GM18517 (cell line): Measurements from ENCODE around the gene PLXNA1.

Source experiments
- ATAC-seq: cut with Tn5 transposase; IDR thresholded peaks from one replicate; pipeline ENCODE4 v1.9.1; 2021; ENCODE audit warnings: mild to moderate bottlenecking, moderate library complexity; ENCODE audit not compliant: unreplicated experiment

The PLXNA1 gene

GRCh38 chr3:126964950-126965349, 18.0 kb upstream of the PLXNA1 start:
- ATAC-seq: no peak

GRCh38 chr3:126965526-126966080, 17.3 kb upstream of the PLXNA1 start:
- ATAC-seq: no peak

DNA sequence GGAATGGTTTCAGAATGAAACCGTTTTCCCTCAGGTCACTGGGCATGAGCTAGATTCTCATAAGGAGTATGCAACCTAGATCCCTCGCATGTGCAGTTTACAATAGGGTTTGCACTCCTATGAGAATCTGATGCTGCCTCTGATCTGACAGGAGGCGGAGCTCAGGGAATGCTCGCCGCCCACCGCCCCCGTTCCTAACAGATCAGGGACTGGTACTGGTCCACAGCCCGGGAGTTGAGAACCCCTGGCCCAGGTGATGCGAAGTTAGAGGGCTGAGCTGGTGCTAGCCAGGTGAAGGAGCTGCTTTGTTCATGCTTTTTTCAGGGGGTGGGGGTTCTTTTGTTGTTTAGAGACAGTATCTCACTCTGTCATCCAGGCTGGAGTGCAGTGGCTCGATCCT, 15.5 kb upstream of the PLXNA1 start:
- ATAC-seq: no peak

DNA sequence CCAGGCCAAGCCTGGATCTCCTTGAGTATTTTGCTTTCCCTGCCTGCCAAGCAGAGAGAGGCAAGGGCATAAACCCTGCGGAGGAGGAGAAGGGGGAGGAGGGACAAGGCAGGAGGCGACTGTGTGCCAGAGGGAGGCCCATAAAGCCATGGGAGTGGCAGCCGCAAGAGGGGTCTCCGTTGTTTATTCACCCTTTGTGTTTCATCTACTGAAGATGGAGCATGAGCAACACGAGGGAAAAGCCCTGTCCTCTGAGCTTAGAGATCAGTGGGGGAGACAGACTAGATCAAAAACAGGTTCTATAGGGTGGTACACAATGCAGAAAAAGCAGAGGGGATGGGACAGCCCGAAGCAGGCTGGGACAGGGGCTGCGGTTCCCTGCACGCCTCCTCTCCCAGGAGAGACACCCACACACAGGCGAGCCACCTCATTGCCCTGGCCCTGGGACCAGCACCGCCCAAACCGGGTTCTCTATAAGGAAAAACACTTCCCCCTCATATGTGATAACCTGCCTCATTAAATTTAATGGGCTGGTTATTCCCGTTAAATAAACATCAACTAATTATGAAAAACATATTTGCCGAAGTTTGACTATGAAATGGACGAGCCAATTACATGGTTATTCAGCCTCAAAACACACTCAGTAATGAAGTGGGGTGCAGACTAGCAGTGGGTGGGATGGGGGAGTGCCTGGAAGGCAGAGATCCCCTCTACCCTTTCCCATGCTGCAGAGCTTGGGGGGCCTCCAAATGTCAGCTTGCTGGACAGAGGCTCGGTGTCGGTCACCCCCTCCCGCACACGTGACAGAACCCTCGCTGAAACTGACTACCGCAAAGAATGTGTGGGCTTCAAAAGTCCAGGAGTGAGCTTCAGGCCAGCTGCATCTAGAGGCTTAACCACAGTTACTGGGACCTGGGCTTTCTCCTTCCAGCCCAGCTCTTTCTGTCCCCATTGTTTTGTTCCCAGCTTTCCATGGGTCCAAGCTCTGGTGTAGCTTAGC, 14.2 kb upstream of the PLXNA1 start:
- no peak for ATAC-seq

GRCh38 chr3:126969586-126969985, 13.3 kb upstream of the PLXNA1 start:
- no peak for ATAC-seq

DNA sequence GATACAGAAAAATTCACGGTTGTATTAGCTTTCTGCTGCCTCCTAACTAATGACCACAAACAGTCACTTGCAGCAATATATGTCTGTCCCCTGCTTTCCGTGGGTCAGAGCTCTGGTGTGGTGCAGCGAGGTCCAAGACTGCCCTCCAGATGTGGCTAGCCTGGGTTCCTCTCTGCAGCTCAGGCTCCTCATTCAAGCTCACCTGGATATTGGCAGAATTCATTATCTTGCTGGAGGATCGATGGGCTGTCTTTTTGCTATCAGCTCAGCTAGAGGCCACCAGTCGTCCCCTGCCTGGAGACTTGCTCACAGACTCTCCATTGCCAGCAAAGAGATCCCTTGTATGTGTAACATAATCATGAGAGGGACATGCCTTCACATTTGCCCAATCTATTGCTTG, 12.8 kb upstream of the PLXNA1 start:
- ATAC-seq: no peak

- no peak for ATAC-seq
These were observed 12.0 kb upstream of the PLXNA1 start for GRCh38 chr3:126970921-126971320.

DNA sequence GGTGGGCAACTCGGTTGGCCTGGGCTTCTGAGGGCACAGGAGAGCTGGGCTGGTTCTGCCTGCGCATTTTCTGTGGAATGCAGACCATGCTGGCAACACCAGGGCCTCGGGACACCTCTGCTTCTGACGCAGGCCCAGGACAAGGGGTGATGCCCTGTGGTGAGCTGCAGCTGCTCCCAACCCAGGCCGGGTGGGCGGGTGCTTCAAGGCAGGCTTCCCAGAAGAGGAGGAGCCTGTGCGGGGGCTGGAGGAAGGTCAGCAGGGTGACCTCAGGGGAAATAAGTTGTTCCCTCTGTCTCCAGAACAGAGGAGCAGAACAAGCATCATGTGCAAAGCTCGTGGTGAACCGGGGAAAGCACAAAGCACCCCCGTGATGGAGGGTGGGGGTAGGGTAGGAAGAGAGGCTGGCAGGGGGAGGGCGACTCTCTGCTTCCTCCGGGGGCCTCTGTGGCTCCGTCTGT, 11.0 kb upstream of the PLXNA1 start:
- no peak for ATAC-seq

DNA sequence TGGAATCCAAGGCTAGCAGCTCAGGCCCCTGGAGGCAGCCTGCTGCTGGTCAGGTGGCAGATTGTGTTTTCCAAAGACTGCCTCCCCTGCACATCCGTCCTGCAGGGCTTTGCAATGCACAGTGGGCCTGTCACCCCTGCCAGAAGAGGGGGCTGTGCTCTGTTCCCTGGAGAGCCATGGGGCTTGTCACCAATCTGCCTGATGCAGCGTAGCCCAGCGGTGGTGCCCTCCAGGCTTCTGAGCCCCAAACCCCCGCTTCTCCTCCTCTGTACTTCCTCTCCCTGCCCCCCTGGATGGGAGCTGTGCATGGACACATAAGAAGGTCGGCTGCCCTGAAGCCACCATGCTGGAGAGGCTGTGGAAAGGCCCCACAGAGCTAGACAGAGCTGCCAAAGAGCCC, 10.0 kb upstream of the PLXNA1 start:
- ATAC-seq: no peak

DNA sequence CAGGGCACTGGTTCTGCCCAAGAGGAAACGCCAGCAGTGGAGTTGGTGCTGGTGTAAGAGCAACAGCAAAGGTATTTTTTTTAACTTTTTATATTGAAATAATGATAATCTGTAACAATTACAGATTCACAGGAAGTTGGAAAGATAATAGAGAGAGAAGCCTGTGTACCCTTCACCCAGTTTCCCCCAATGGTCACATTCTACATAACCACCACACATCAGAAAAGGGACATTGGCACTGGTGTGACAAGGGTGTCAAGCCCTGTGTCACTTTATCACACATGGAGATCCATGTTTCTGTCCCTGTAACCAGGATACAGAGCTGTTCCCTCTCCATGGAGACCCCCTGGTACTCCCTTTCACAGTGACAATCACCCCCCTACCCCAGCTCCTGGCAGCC, 9.1 kb upstream of the PLXNA1 start:
- no peak for ATAC-seq

GRCh38 chr3:126974756-126975155, 8.2 kb upstream of the PLXNA1 start:
- no peak for ATAC-seq

GRCh38 chr3:126976906-126977305, 6.0 kb upstream of the PLXNA1 start:
- ATAC-seq: no peak

GRCh38 chr3:126977821-126978220, 5.1 kb upstream of the PLXNA1 start:
- no peak for ATAC-seq

DNA sequence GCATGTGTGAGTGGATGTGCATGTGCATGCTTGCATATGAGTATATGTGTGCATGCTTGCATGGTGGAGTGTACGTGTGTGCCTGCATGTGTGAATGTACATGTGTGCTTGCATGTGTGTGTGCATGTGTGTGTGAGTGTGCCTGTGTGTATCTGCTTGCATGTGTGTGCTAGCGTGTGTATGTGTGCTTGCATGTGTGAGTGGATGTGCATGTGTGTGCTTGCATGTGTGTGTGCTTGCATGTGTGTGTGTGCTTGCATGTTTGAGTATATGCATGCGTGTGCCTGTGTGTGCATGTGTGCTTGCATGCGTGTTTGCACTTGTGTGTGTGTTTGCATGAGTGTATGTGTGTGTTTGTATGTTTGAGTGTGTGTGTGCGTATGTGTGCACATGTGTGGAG, 4.6 kb upstream of the PLXNA1 start:
- no peak for ATAC-seq

GRCh38 chr3:126979046-126979628, 3.8 kb upstream of the PLXNA1 start:
- ATAC-seq: no peak

- ATAC-seq: no peak
These were observed 2.6 kb upstream of the PLXNA1 start for GRCh38 chr3:126980266-126980811.

DNA sequence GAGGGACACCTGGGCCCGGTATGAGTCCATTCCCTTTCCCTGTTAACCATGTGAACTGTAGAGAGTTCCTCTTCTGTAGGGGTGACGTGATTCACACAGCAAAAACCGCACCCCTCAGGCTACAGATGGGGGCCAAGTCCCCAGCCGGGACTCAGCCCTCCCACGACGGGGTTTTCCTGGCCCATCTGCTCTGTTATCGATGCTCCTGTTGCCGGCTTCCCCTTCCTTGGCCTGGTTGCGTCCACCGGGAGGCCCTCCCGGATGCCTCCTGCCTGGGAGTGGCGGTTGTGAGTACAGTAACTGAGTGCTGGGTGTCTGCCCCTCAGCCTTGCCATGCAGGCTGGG, 817 bp upstream of the PLXNA1 start:
- peak; percentile 32 for ATAC-seq

DNA sequence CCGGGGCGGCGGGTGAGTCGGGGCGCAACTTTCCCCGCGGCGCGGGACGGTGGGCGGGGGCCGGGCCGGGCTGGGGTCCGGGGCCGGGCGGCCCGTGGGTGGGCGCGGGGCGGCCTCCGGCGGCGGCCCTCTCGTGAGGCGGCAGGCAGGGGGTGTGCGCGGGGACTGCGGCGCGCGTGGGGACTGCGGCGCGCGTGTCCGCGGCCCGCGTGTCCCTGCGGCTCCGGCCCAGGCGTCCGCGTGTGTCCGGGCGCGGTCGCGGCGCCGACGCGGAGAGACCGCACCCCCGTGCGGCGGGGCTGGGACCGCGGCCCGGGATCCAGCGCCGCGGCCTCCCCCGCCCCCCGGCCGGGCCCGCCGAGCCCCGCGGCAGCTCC, 349 bp downstream of the PLXNA1 start:
- no peak for ATAC-seq

GRCh38 chr3:126983653-126984390, 907 bp downstream of the PLXNA1 start:
- ATAC-seq: no peak

DNA sequence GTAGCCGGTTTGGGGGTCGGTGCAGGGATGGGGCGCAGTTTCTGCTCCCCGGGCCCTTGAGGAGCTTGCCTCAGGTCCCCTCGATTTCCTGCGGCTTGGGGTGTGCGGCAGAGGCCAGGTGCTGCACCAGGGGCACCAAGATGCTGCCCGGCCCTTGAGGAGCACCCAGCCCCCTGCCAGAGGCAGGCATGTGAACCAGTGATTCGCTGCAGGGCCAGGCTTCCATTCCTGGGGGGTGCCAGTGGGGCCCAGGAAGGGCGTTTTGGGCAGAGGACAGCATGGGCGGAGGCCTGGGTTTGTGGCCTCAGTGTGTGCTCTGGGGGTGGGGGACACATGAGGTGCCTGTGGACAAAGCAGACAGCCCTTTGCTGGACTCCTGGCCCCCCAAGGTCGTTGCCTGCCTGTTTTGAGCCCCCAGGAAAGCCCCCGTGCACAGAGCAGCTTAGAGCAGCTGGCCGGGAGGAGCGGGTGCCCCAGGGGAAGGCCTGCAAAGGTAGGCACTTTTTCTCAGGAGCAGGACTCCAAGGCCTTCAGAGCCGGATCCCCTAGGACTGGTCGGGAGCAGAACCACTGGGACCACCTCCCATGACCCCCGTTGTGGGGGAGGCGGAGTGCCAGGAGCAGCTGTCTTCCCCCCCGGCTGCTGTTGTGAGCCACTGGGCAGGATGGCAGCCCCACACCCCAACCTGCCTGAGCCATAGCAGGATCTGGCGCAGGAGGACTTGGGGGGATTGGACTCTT, 1.6 kb downstream of the PLXNA1 start:
- ATAC-seq: no peak
